GM12878 (cell line): ENCODE data around the gene MBD6. TPM values are rescaled to one million over a fixed set of nuclear protein-coding genes. Genes with fewer than 3 reads are reported as not detected.

Source experiments
- ATAC-seq: fragments of 200-7000 bp; cut with Tn5 transposase; 3 replicates; pipeline ENCODE4 v1.9.1; 2020; ENCODE audit warnings: mild to moderate bottlenecking, moderate library complexity
- BruUV-seq: library from RNA; stranded (reverse); fragments of 400-500 nt; replicated peaks from 2 replicates; lab custom pipeline; 2021; lab: Mats Ljungman, UMichigan
- CTCF ChIA-PET: fragments of 300-600 bp; sonication (Branson Sonifier 250); formaldehyde crosslinking; extraction: SDS; loops from one replicate; lab custom pipeline; 2021; ENCODE audit warnings: inconsistent platforms; lab: Yijun Ruan, JAX
- POLR2A ChIA-PET: fragments of 350-600 bp; formaldehyde crosslinking; extraction: SDS; loops from one replicate; lab custom pipeline; 2021; ENCODE audit warnings: inconsistent platforms; lab: Charles Lee
- RAD21 ChIA-PET: fragments of 300-600 bp; sonication (Branson Sonifier 250); formaldehyde crosslinking; loops from one replicate; lab custom pipeline; 2023; ENCODE audit warnings: antibody characterized with exemption; ENCODE audit not compliant: unreplicated experiment; lab: Charles Lee
- SMC1A ChIA-PET: fragments of 300-600 bp; sonication (Branson Sonifier 250); formaldehyde crosslinking; loops from one replicate; lab custom pipeline; 2023; ENCODE audit not compliant: unreplicated experiment, uncharacterized antibody; lab: Charles Lee
- DNase-seq: peaks from one replicate; pipeline ENCODE4 v3.0.0-alpha.2; 2011; ENCODE audit warnings: low read depth, low spot score
- FAIRE-seq: peaks from 3 replicates; lab custom pipeline; 2011; peaks lifted over from hg19 to GRCh38; lab: Jason Lieb, UNC
- H2AFZ ChIP-seq: 2 replicates; pipeline ENCODE4 v1.6.0; 2011; ENCODE audit warnings: low read depth, low read length, control low read depth; ENCODE audit not compliant: control insufficient read depth
- H3K27ac ChIP-seq: 2 replicates; pipeline ENCODE4 v1.5.1; 2011; ENCODE audit warnings: control low read depth; ENCODE audit not compliant: control insufficient read depth, insufficient read depth
- H3K27me3 ChIP-seq, 2 experiments: replicated peaks in 1 of 2; 2 replicates each; pipeline versions ENCODE4 v1.6.0 to v1.6.1; 2011; ENCODE audit warnings: low read length in 1 of 2; ENCODE audit not compliant: control insufficient read depth in 2 of 2, insufficient read depth in 2 of 2
- H3K36me3 ChIP-seq, 2 experiments: 2 replicates each; pipeline ENCODE4 v1.5.1; 2011; ENCODE audit warnings: low read length in 1 of 2; ENCODE audit not compliant: control insufficient read depth in 2 of 2, insufficient read depth in 2 of 2
- H3K4me1 ChIP-seq: 2 replicates; pipeline ENCODE4 v1.6.1; 2011; ENCODE audit warnings: mild to moderate bottlenecking, low read length, moderate library complexity, mixed read lengths; ENCODE audit not compliant: control insufficient read depth, insufficient read depth
- H3K4me2 ChIP-seq: 2 replicates; pipeline ENCODE4 v1.6.0; 2011; ENCODE audit warnings: control low read depth; ENCODE audit not compliant: control insufficient read depth, insufficient read depth
- H3K4me3 ChIP-seq: fragments of 200-600 bp; sonication (generic); 2 replicates; pipeline ENCODE4 v1.5.1; 2016
- H3K79me2 ChIP-seq: 2 replicates; pipeline ENCODE4 v1.6.0; 2011; ENCODE audit warnings: low read length; ENCODE audit not compliant: control insufficient read depth, insufficient read depth
- H3K9ac ChIP-seq: 2 replicates; pipeline ENCODE4 v1.8.0; 2011; ENCODE audit warnings: low read length, control low read depth, mixed read lengths; ENCODE audit not compliant: control insufficient read depth, insufficient read depth
- H3K9me3 ChIP-seq: replicated peaks from 3 replicates; pipeline ENCODE4 v1.5.1; 2011; ENCODE audit warnings: mild to moderate bottlenecking, low read length; ENCODE audit not compliant: control insufficient read depth, insufficient read depth
- H4K20me1 ChIP-seq: 2 replicates; pipeline ENCODE4 v1.6.0; 2011; ENCODE audit not compliant: control insufficient read depth, insufficient read depth
- CTCF ChIP-seq, 3 experiments: IDR thresholded peaks in 2 of 3; conservative IDR thresholded peaks in 1 of 3; 2 replicates each; pipeline ENCODE4 v1.5.1; 2011; ENCODE audit warnings: low read depth in 3 of 3, low read length in 3 of 3, mild to moderate bottlenecking in 3 of 3, control low read depth in 2 of 3, moderate library complexity in 2 of 3, inconsistent platforms in 1 of 3, mixed read lengths in 1 of 3; ENCODE audit not compliant: control insufficient read depth in 2 of 3, insufficient read depth in 1 of 3; ENCODE audit errors: extremely low read depth in 1 of 3
- E4F1 ChIP-seq: fragments of 450-650 bp; IDR thresholded peaks from 2 replicates; pipeline ENCODE4 v1.6.1; 2018; ENCODE audit warnings: borderline replicate concordance, mild to moderate bottlenecking; ENCODE audit not compliant: partially characterized antibody
- EGR1 ChIP-seq, 2 experiments: IDR thresholded peaks; 1 replicate in 1 of 2; 2 replicates in 1 of 2; pipeline ENCODE4 v1.6.1; 2011 to 2012; ENCODE audit warnings: low read depth in 2 of 2, low read length in 2 of 2, borderline replicate concordance in 1 of 2, mild to moderate bottlenecking in 1 of 2, moderate library complexity in 1 of 2
- IKZF2 ChIP-seq, 2 experiments: fragments of 450-650 bp; IDR thresholded peaks; 2 replicates each; pipeline ENCODE4 v1.6.1; 2017; ENCODE audit warnings: mild to moderate bottlenecking in 2 of 2, moderate library complexity in 2 of 2
- KLF5 ChIP-seq: fragments of 450-650 bp; IDR thresholded peaks from 2 replicates; pipeline ENCODE4 v1.6.1; 2014; ENCODE audit warnings: mild to moderate bottlenecking; ENCODE audit not compliant: partially characterized antibody
- MTA2 ChIP-seq: fragments of 450-650 bp; IDR thresholded peaks from 2 replicates; pipeline ENCODE4 v1.6.1; 2016; ENCODE audit warnings: low read depth, mild to moderate bottlenecking, moderate library complexity
- PAX5 ChIP-seq: IDR thresholded peaks from 2 replicates; pipeline ENCODE4 v1.6.1; 2011; ENCODE audit warnings: low read depth, low read length, borderline replicate concordance
- PAX8 ChIP-seq: fragments of 450-650 bp; IDR thresholded peaks from 2 replicates; pipeline ENCODE4 v1.6.1; 2017; ENCODE audit warnings: mild to moderate bottlenecking, moderate library complexity
- PBX3 ChIP-seq: IDR thresholded peaks from 2 replicates; pipeline ENCODE4 v1.6.1; 2011; ENCODE audit warnings: mild to moderate bottlenecking, low read depth, low read length, moderate library complexity; ENCODE audit not compliant: insufficient replicate concordance
- RB1 ChIP-seq: fragments of 450-650 bp; formaldehyde crosslinking; IDR thresholded peaks from 2 replicates; pipeline ENCODE4 v1.6.1; 2017; ENCODE audit warnings: mild to moderate bottlenecking, borderline replicate concordance
- RCOR1 ChIP-seq: conservative IDR thresholded peaks from 2 replicates; pipeline ENCODE4 v1.6.1; 2012; ENCODE audit warnings: low read depth, low read length, improper control_type of control experiment
- RFX5 ChIP-seq: IDR thresholded peaks from 2 replicates; pipeline ENCODE4 v1.6.1; 2011; ENCODE audit warnings: low read depth, low read length, improper control_type of control experiment
- TARDBP ChIP-seq: IDR thresholded peaks from 2 replicates; pipeline ENCODE4 v1.6.1; 2016; ENCODE audit warnings: borderline replicate concordance
- ZBED1 ChIP-seq: IDR thresholded peaks from 2 replicates; pipeline ENCODE4 v1.6.1; 2016; ENCODE audit warnings: borderline replicate concordance
- ZBTB11 ChIP-seq: fragments of 450-650 bp; formaldehyde crosslinking; IDR thresholded peaks from 2 replicates; pipeline ENCODE4 v1.5.0; 2022; ENCODE audit warnings: mild to moderate bottlenecking, missing genetic modification characterization
- WGBS: methylation state at CpG from one replicate; pipeline ENCODE4 v1.1.6; 2016; ENCODE audit warnings: low lambda C conversion rate; ENCODE audit not compliant: insufficient replicate concordance, insufficient coverage; ENCODE audit errors: missing lambda C conversion rate; 5-methylcytosine and 5-hydroxymethylcytosine counted together
- in situ Hi-C: fragments of 300-500 bp; cut with MboI; formaldehyde crosslinking; loops from 9 replicates; pipeline ENCODE4 v1.14.3; 2018; ENCODE audit warnings: mixed read lengths
- intact Hi-C: fragments of 100-400 bp; cut with micrococcal nuclease; formaldehyde crosslinking; loops from one replicate; pipeline ENCODE4 v1.14.2; 2022; ENCODE audit not compliant: unreplicated experiment
- polyA plus RNA-seq, 11 experiments: library from polyadenylated mRNA; depleted of rRNA in 4 of 11; unstranded in 6 of 11; stranded (reverse) in 5 of 11; fragments of >200 nt; fragmentation: Nextera tagmentation in 4 of 11; fragmentation: Illumina TruSeq in 1 of 11; extraction: Ambion mirVana in 4 of 11; extraction: Trizol in 1 of 11; gene quantifications; 1 replicate in 1 of 11; 2 replicates in 10 of 11; pipeline versions ENCODE4 v1.2.1 to v1.2.3, GENCODE V29; 2011 to 2016; ENCODE audit warnings: inconsistent platforms in 2 of 11, missing spikeins in 2 of 11, low read depth in 1 of 11
- total RNA-seq, 4 experiments: library from RNA; depleted of rRNA in 3 of 4; stranded (reverse); fragments of >200 nt in 3 of 4; fragmentation: Illumina TruSeq in 1 of 4; extraction: Trizol in 1 of 4; gene quantifications; 2 replicates each; pipeline versions ENCODE4 v1.2.1 to v1.2.3, GENCODE V29; 2013 to 2021

The MBD6 gene
- total and polyA plus RNA-seq, 10 of the 15 experiments (the other 5 are each of a cell fraction or from before 2014, with no cell fraction given) = 1.5 to 52.7 (median 6.8) TPM

DNA sequence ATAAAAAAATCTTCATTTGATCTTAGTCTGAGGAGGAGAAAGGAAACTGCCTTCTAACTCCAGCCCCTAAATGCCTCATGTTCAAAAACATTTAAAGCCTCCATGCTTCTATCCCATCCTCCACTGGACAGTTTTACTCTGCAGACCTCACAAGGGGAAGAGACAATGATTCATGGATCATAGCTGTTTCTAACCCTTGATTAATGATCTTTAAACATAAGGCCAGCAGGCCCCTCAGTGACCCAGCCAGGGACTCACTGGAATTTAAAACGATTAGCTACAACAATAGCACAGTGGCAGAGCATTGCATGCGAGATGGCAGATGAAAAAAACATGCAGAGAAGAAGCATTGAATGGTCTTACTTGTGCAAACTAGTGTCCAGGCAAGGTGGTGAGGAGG is 18.4 kb downstream of the MBD6 start:
- SMC1A ChIA-PET = interaction anchor here (1.2 kb wide), 1 partner anchor 8 kb away, joined by 3 read pairs; no protein-coding TSS in a partner anchor
- CTCF ChIA-PET = no interaction called here
- RAD21 ChIA-PET = no interaction called here
- 96% methylated on average over 2 of the region's 2 CpGs for WGBS
- Histone ChIP-seq H3K27ac (no peak overlapping the region), H3K36me3 (no peaks in the 10 kb centered on the region), H3K9me3 (no peaks in the 10 kb centered on the region), H3K79me2 (peaks cover 9% of the 10 kb centered on the region), H3K4me2 (no peak overlapping the region), H3K4me3 (no peak overlapping the region), H3K4me1 (peaks cover 5% of the 10 kb centered on the region; the same call in 1 of the 2 replicates), H3K9ac (no peak overlapping the region), H2AFZ (no peak overlapping the region), H4K20me1 (no peaks in the 10 kb centered on the region), H3K27me3 (no peaks in the 10 kb centered on the region)
- TF ChIP-seq CTCF (IDR thresholded peaks at IDR 0.05 in 2 of 3, conservative IDR thresholded peaks at IDR 0.05 in 1 of 3; ENCODE audit: control insufficient read depth in 2 of 3, extremely low read depth in 1 of 3, insufficient read depth in 1 of 3, low read depth in 3 of 3, low read length in 3 of 3) (no peak), RCOR1 (no peak), EGR1 (IDR thresholded peaks at IDR 0.05; ENCODE audit: borderline replicate concordance in 1 of 2, low read depth in 2 of 2, low read length in 2 of 2) (no peak), IKZF2 (IDR thresholded peaks at IDR 0.05) (no peak), TARDBP (no peak), ZBTB11 (CRISPR knock-in tag) (no peak), PAX5 (no peak), KLF5 (no peak), PBX3 (no peak), E4F1 (no peak), RFX5 (no peak), PAX8 (no peak), MTA2 (no peak), RB1 (no peak), ZBED1 (no peak)
- BruUV-seq = no TSS peak
- intact Hi-C loops = no loop called here
- in situ Hi-C loops = no loop called here
- ATAC-seq (no peak), FAIRE-seq (no peak), DNase-seq (no peak)
- POLR2A ChIA-PET = interaction anchor here (1.0 to 1.8 kb wide), 2 partner anchors 13 to 77 kb away, joined by 4 to 5 read pairs; no protein-coding TSS in a partner anchor
